RPMI7951 (cell line): ENCODE results near the gene LCORL. TPM values are rescaled to one million over a fixed set of nuclear protein-coding genes. Genes with fewer than 3 reads are reported as not detected.
A peak's percentile ranks its signal among the peaks of the same experiment; 100 is the strongest.
"Not testable (repeated sequence)": the region's sequence is repeated elsewhere in the genome, so short reads cannot be mapped to it uniquely, and the experiment has no call there.

ENCODE experiments used
- DNase-seq: peaks from one replicate; pipeline ENCODE4 v3.0.0-alpha.2; 2012; ENCODE audit warnings: low read depth
- total RNA-seq: library from RNA; depleted of rRNA; stranded (reverse); fragments of >200 nt; shearing (Covaris generic); gene quantifications from 2 replicates; pipeline ENCODE4 v1.2.3, GENCODE V29; 2014; rRNA removed

LCORL gene
- 23.5 and 26.9 TPM in 2 replicates for total RNA-seq

- DNase-seq = peak; percentile 94
These were observed at the start of gene LCORL for GRCh38 chr4:18021720-18022571. Gene LCORL (minus strand): TSS chr4:18021755. CDS start chr4:18021751, 4 bp downstream.

- no peak for DNase-seq
These were observed 48.3 kb upstream of the LCORL start for GRCh38 chr4:18069810-18070209.

DNA sequence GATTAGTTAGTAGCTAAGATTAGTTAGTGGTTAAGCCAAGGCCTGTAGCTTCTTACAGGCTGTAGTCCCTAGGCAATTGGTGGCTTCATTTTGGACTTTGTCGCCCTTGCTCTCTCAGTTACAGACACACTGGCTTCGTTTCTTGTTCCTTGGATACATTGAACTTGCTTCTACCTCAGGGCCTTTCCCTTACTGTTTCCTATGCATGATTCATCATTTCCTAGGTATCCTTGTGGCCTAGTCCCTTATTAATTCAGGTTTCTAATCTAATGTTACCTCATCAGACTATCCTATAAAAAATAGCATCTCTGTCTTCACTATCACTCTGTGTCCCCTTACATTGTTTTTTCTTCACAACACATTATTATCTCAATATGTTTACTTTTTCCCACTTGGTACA is 45.5 kb upstream of the LCORL start:
- no peak for DNase-seq

GRCh38 chr4:18063079-18063478 is 41.5 kb upstream of the LCORL start:
- DNase-seq = no peak

DNA sequence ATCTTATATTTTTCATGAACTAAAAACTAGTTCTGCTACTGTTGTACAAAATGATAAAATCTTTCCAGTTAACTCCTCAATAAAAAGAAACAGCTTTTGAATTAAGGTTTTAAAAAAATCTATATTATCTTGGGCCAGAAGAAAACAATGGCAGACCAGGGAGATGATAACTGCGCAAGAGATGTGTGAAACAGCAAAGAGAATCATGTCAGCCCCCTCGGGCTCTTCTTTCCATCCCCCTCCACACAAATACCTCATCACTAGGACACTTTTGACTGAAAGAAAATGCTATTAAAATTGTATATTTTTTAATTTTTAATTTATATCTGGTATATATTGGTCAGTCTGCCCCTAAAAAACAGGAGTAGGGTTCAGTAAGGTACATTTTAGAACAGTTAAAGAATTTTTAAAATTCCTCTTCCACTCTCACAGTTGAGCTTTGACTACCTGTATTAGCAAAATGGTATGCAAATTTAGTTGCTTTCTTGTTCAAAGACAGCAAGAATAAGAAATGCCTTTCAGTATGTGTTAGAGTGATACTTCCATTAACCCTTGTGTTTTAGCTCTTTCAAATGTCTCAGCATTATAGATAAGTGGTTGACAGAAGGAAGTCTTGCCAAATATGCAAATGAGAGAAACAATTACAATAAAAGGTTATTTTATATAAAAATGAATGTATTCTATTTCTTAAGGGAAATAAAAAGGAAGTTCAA is 36.4 kb upstream of the LCORL start:
- no peak for DNase-seq

GRCh38 chr4:18056030-18056429 is 34.5 kb upstream of the LCORL start:
- DNase-seq = no peak

DNA sequence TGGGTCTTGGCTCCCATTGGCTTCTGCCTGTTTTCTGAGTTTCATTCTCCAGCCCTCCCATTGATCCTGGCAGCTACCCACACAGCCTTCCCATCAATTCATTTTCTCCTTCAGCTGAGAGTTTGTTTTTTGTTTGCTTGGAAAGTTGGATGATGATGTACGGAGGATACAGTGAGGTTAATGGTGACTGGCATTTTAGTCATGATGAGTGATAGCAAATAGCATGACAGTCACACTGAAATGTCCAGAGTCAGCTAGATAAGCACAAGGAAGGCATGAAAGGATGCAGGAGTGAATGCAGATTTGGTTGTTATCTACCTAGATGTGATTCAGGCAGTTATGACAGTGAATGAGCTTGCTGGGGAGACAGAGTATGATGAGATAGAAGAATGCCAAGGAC is 30.6 kb upstream of the LCORL start:
- DNase-seq = no peak

- peak; percentile 54 for DNase-seq
These were observed 29.7 kb upstream of the LCORL start for GRCh38 chr4:18051281-18051680.

DNA sequence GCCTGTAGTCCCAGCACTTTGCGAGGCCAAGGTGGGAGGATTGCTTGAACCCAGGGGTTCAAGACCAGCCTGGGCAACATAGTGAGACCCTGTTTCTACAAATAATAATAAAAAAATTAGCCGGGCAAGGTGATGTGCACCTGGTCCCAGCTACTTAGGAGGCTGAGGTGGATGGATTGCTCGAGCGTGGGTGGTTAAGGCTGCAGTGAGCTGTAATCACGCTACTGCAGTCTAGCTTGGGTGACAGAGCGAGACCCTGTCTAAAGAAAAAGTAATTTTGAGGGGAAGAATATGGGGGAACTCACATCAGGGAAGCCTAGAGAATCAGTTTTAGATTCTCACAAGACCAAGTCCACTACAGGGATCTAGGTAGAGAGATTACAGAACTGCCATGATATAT is 28.9 kb upstream of the LCORL start:
- DNase-seq = no peak

DNA sequence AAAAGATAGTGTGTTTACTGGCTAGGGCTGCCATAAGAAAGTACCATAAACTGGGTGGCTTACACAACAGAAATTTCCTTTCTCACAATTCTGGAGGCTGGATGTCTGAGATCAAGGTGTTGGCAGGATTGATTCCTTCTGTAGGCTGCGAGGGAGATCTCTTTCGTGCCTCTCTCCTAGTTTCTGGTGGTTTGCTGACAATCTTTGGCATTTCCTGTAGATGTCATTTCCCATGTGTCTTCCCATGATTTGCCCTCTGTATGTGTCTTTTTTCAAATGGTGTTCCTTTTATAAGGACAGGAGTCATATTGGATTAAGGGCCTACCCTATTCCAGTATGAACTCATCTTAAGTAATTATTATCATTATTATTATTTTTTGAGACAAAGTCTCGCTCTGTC is 27.9 kb upstream of the LCORL start:
- DNase-seq = no peak

DNA sequence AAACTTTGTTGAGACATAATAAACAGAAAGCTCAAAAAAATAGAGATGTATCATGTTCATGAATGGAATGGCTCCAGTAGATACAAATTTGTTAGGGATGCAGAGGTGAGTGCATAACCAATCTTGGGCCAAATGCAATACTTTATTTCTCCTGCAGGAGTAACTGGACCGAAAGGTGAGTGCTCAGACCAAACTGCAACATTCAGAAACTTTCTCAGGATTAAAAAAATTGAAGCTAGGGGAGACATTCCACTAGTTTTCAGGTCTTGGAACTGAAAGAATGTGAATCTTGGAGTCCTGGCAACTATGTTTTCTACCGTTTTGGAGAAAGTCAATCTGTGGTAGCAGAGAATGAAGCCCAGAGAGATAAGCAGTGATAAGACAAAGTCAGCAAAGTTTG is 21.2 kb upstream of the LCORL start:
- no peak for DNase-seq

GRCh38 chr4:18042012-18042411 is 20.5 kb upstream of the LCORL start:
- DNase-seq = no peak

DNA sequence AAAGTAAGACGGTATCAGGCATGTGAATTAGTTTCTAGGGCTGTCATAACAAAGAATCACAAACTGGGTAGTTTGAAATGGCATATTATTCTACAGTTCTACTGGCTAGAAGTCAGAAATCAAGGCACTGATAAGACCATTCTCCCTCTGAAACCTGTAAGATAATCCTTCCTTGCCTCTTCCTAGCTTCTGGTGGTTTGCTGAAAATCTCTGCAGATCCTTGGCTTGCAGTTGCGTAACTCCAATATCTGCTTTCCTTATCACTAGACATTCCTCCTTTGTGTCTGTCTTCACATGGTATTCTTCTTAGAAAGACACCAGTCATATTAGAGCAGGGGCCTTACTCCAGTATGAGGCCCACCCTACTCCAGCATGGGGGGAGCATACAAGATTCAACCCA is 19.6 kb upstream of the LCORL start:
- no peak for DNase-seq

DNA sequence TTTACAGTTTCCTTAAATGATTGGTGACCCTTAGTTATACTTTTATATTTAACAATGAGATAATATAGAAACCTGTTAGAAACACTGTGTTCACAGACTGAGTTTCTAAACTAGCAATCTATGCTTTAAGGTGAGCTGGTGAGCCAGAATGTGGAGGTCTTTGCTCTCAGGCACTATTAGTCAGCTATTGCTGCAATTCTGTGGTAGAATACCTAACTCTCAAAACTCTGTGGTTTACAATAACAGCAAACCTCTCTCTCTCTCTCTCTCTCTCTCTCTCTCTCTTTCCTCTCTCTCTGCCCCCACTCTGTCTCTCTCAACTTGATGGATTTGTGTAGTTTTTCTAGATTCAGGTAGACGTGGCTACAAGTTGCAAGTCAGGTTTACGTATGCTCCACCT is 17.6 kb upstream of the LCORL start:
- no peak for DNase-seq

GRCh38 chr4:18036369-18036768 is 14.8 kb upstream of the LCORL start:
- DNase-seq = not testable (repeated sequence)

- DNase-seq = no peak
These were observed 12.5 kb upstream of the LCORL start for GRCh38 chr4:18034099-18034498.

- no peak for DNase-seq
These were observed 11.8 kb upstream of the LCORL start for GRCh38 chr4:18033111-18034085.

DNA sequence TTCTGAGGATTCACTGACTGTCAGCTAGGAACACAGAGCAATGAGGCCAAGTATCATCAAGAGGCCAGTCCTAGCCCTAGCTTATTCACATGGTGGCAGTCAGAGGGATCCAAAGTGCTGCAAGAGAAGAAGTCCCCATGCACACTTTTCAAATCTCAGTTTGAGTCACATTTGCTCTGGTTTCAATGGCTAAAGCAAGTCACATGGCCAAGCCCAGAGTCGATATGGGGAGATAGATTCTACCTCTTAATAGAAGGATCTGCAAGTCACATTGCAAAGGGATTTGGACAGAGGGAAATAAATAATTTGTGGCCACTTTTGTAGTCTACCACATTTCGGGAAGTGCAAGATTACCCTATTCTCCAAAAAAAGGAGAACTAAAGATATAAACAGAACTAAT is 3.7 kb upstream of the LCORL start:
- DNase-seq = no peak

GRCh38 chr4:18022572-18023050 is 1.1 kb upstream of the LCORL start:
- no peak for DNase-seq

DNA sequence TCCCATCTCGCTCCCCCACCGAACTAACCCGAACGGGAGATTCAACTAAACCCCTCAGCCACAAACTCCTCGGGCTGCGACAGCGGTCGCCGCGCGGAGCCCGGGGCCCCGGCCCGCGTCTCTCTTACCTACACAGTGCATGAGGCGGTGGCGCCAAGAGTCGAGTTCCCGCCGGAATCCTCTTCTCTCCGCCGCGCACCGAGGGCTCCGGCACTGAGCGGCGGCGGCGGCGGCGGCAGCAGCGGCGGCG is 160 bp downstream of the LCORL start:
- no peak for DNase-seq

- peak; percentile 89 for DNase-seq
These were observed 685 bp downstream of the LCORL start for GRCh38 chr4:18020671-18021469.
